WI38 (cell line): ENCODE results near the gene ZNF236.

Experiments
- H3K4me3 ChIP-seq: 2 replicates; pipeline ENCODE4 v1.5.1; 2011; ENCODE audit warnings: low read depth, mild to moderate bottlenecking, control low read depth, low read length
- TF ChIP-seq, protein P1 (sequence below): IDR thresholded peaks from 2 replicates; pipeline ENCODE4 v1.5.1; 2012; ENCODE audit warnings: low read depth, mild to moderate bottlenecking, control low read depth, low read length

The ZNF236 gene

DNA sequence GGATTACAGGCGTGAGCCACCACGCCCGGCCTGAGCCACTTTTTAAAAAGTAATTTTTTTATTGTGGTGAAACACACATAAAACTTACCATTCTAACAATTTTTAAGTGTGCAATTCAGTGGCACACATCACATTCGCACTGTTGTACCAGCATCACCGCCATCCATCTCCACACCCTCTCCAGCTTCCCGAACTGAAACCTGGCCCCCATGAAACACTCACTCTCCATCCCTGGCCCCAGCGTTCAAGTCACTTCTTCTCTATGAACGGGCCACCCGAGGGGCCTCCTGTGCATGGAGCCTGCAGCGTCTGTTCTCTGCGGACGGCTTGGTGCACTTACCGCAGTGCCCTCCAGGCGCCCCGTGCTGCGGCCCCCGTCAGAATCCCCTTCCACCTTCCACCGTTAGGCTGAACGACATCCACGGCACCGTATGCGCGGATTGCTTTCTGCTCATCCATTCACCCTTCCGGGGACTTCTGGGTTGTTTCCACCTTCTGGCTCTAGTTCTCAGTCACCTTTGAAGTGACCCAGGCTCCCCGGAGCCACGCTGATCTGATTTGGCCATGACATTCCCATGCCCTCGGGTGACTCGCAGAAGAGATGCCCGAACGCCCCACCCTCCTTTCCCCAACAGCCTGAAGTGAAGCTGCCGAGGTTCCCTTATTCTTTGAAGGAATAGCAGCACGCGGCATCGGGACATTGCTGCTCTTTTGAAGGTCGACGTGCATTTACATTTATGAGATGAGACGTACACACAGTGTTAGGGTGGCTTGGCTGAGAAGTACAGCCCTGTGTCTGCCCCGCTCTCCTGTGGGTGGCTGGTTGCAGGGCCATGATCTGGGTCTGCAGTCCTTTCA is 175.8 kb downstream of the ZNF236 start:
- no peak overlapping the region for H3K4me3 ChIP-seq

DNA sequence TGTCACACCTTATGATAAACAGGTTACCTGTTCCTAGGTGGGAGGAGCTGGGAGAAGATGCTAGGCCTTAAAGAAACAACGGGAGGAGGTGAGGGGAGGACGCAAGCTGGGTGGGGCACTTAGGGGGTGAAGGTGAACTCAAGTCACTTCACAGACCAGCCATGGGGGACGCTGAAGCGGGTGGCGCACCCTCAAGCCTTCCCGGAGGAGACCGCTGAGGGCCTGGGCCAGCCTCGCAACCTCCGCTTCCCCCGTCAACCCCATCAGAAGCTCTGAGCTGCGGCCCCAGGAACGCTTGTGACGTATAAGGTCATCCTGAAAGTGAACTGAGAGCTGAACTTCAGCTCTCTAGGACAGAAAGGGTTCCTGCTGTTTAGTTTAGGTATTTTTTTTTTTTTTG is 176.7 kb downstream of the ZNF236 start:
- TF ChIP-seq, protein P1, sequence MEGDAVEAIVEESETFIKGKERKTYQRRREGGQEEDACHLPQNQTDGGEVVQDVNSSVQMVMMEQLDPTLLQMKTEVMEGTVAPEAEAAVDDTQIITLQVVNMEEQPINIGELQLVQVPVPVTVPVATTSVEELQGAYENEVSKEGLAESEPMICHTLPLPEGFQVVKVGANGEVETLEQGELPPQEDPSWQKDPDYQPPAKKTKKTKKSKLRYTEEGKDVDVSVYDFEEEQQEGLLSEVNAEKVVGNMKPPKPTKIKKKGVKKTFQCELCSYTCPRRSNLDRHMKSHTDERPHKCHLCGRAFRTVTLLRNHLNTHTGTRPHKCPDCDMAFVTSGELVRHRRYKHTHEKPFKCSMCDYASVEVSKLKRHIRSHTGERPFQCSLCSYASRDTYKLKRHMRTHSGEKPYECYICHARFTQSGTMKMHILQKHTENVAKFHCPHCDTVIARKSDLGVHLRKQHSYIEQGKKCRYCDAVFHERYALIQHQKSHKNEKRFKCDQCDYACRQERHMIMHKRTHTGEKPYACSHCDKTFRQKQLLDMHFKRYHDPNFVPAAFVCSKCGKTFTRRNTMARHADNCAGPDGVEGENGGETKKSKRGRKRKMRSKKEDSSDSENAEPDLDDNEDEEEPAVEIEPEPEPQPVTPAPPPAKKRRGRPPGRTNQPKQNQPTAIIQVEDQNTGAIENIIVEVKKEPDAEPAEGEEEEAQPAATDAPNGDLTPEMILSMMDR = no peak
- H3K4me3 ChIP-seq = no peak overlapping the region

More for the DNA sequence above, 175.8 kb downstream of the ZNF236 start:
- TF ChIP-seq, protein P1 = no peak

DNA sequence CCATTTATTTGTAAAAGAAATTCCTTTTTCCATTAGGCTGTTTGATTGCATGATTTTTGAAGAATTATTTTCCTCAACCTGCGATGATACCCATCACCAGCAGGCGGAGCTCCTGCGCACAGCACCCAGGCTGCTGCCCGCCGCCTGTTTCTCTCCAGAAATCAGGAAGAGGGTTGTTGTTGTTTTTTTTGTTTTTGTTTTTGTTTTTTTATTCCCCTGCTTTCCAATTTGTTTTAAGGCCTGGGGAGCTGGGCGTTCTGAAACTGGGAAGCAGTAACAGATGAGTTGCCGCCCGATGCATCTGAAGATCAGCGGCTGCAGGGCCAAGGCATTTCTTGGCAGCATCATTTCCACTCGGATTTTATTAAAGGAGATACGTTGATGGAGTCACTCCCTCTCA is 178.2 kb downstream of the ZNF236 start:
- TF ChIP-seq, protein P1 = peak; percentile 100
- peak overlapping the region; percentile 3; the same call in 1 of the 2 replicates for H3K4me3 ChIP-seq

DNA sequence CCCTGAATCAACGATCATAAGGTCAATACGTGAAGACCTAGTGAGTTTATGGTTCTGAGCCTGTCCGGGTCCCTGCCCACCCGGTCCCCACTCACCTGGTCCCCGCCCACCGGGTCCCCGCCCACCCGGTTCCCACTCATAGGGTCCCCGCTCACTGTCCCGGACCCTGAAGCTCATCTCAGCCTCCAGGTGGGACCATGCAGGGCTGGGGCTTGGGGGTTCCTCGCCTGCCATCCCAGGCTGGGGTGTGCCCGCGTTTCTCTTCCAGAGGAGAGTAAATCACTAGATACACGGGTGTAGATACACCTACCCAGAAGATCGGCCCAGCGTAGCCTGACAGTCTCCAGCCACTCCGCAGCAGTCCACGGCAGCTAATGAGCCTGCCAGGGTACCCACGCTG is 178.7 kb downstream of the ZNF236 start:
- no peak overlapping the region for H3K4me3 ChIP-seq
- TF ChIP-seq, protein P1 = no peak

DNA sequence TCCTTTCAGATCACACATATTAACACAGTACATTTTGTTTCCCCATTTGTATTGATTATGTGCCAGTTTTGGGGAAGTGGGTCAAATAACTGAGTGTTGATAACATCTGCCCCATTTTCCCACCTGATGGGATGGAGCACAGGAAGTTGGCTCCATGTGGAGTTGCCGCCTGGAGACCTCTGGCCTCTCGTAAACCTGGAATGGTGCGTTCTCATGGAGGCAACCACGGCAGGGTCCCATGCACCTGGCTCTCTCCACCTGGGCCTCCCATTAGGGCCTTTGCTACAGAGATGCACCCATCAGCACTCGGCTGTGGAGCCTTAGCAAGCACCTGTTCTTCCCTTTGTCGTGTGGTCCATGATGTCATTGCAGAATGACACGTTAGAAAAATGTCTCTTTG is 179.6 kb downstream of the ZNF236 start:
- no peak overlapping the region for H3K4me3 ChIP-seq
- TF ChIP-seq, protein P1 = no peak

DNA sequence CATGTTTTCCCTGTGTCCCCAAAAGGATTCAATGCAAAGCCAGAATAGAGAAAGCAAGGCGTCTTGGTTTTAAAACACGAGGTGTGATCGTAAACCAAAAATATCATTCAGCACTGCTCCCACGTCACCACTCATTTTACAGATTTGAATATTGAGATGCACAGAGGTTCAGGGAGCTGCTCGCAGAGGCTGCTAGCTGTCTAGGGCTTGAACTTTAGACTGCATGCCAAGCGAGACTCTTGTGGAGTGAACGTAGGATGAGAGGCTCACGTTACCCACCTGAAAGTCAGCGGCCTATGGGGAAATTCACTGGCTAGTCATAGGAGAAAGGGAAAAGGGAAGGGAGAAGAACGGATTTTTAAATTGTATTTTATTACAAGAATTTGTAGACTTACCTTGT is 180.1 kb downstream of the ZNF236 start:
- TF ChIP-seq, protein P1 = no peak
- H3K4me3 ChIP-seq = no peak overlapping the region

DNA sequence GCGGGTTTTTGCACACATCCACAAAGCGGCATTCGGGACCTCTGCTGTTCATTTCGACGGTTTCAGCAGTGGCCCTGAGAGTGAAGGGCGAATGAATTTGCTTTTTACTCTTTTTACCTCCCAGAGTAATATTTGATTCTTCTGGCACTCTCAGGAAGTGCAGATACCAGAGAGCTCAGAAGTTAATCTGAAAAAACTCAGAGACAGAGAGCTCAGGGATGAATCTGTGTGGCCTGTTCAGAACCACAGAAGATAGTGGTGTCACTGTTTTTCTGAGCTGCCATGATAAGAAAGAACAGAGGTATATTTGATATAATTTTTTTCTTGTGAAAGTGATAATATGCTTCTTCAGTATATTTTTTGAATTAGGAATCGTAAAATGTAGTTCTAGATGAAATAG is 181.0 kb downstream of the ZNF236 start:
- TF ChIP-seq, protein P1 = no peak
- H3K4me3 ChIP-seq = no peak overlapping the region
